CD4-positive, alpha-beta memory T cell (primary cell): ENCODE results near the gene PKLR. TPM values are rescaled to one million over a fixed set of nuclear protein-coding genes. Genes with fewer than 3 reads are reported as not detected.

Experiments
- CTCF ChIA-PET: fragments of 350-600 bp; sonication (Branson Sonifier 250); formaldehyde crosslinking; loops from one replicate; lab custom pipeline; 2021; ENCODE audit warnings: inconsistent platforms; ENCODE audit not compliant: partially characterized antibody; lab: Charles Lee
- POLR2A ChIA-PET: fragments of 350-600 bp; sonication (Branson Sonifier 250); formaldehyde crosslinking; loops from one replicate; lab custom pipeline; 2021; ENCODE audit not compliant: partially characterized antibody; lab: Charles Lee
- DNase-seq, 5 donors: peaks; one replicate each; pipeline versions ENCODE4 v3.0.0 to v3.0.0-alpha.2; 2020 to 2022; ENCODE audit warnings: mixed read lengths in 1 of 5
- H3K27ac ChIP-seq: one replicate; pipeline ENCODE4 v1.7.0; 2013; ENCODE audit warnings: low read depth, low read length
- H3K27me3 ChIP-seq: 2 replicates; pipeline ENCODE4 v1.7.0; 2013; ENCODE audit warnings: mild to moderate bottlenecking, low read length, moderate library complexity; ENCODE audit not compliant: insufficient read depth
- H3K36me3 ChIP-seq: 2 replicates; pipeline ENCODE4 v1.7.0; 2013; ENCODE audit warnings: mild to moderate bottlenecking, low read length, moderate library complexity; ENCODE audit not compliant: insufficient read depth
- H3K4me1 ChIP-seq: 2 replicates; pipeline ENCODE4 v1.7.0; 2013; ENCODE audit warnings: mild to moderate bottlenecking, low read length, moderate library complexity; ENCODE audit not compliant: insufficient read depth
- H3K4me3 ChIP-seq, 2 donors: one replicate each; pipeline ENCODE4 v1.7.0; 2013; ENCODE audit warnings: low read length in 2 of 2, mild to moderate bottlenecking in 1 of 2
- H3K9me3 ChIP-seq, 2 donors: one replicate each; pipeline ENCODE4 v1.7.0; 2013; ENCODE audit warnings: low read length in 2 of 2, control low read depth in 1 of 2; ENCODE audit not compliant: control insufficient read depth in 1 of 2
- H3K27ac Mint-ChIP-seq, 7 donors: one replicate each; pipeline ENCODE4 v1.8.0; 2020 to 2021; ENCODE audit warnings: mixed read lengths in 7 of 7, mild to moderate bottlenecking in 6 of 7, inconsistent platforms in 3 of 7, moderate library complexity in 3 of 7
- H3K27me3 Mint-ChIP-seq, 2 donors: one replicate each; pipeline ENCODE4 v1.8.0; 2020 to 2021; ENCODE audit warnings: mixed read lengths in 2 of 2
- H3K36me3 Mint-ChIP-seq, 2 donors: one replicate each; pipeline ENCODE4 v1.8.0; 2020 to 2021; ENCODE audit warnings: mixed read lengths in 2 of 2, inconsistent platforms in 1 of 2, mild to moderate bottlenecking in 1 of 2
- H3K4me1 Mint-ChIP-seq, 4 donors: one replicate each; pipeline ENCODE4 v1.8.0; 2020 to 2021; ENCODE audit warnings: mixed read lengths in 4 of 4, mild to moderate bottlenecking in 1 of 4
- H3K4me3 Mint-ChIP-seq, 8 donors: one replicate each; pipeline ENCODE4 v1.8.0; 2020 to 2021; ENCODE audit warnings: mixed read lengths in 8 of 8, mild to moderate bottlenecking in 7 of 8, moderate library complexity in 6 of 8, inconsistent platforms in 3 of 8
- H3K9me3 Mint-ChIP-seq, 8 donors: one replicate each; pipeline ENCODE4 v1.8.0; 2020 to 2021; ENCODE audit warnings: mixed read lengths in 8 of 8, mild to moderate bottlenecking in 5 of 8, inconsistent platforms in 3 of 8, moderate library complexity in 1 of 8
- intact Hi-C: fragments of 100-400 bp; cut with micrococcal nuclease; formaldehyde crosslinking; loops from one replicate; pipeline ENCODE4 v1.15.1; 2023
- polyA plus RNA-seq, 2 donors: library from polyadenylated mRNA; unstranded; fragments of 300-500 nt; fragmentation: Illumina TruSeq; gene quantifications; one replicate each; pipeline ENCODE4 v1.2.3, GENCODE V29; 2021
- total RNA-seq, 2 experiments: library from RNA; stranded (reverse); gene quantifications; one replicate each; pipeline ENCODE4 v1.2.3, GENCODE V29; 2021

PKLR gene
- total and polyA plus RNA-seq, 4 experiments from 2014 or later, result not detected

DNA sequence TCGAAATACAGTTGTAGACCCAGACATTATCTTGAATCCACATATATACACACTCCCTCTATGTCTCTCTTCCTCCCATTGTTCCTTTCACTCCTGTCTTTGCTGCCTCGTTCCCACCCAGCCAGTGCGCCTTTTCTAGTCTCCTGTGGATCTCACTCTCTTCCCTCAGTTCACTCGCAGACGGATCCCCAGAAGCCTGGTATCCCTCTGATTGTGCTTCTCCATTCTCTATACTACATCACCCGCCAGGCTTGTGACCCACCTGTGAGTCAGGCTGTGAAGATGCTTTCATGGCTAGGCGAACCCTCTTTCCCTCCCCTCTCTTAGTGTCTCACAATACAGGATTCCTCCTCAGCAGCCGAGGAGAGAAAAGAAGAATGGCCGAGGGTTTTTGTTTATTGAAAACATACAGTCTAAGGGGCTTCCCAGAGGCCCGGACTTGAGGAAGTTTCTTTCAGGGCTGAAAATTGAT lies 22.5 kb downstream of the PKLR start:
- Histone ChIP-seq H3K9me3 (no peaks in the 10 kb centered on the region), H3K4me3 (no peak overlapping the region), H3K27ac (peak overlapping the region; percentile 10), H3K4me1 (peaks cover 27% of the 10 kb centered on the region), H3K27me3 (no peaks in the 10 kb centered on the region), H3K36me3 (no peaks in the 10 kb centered on the region)
- Mint-ChIP-seq H3K36me3 (no peaks in the 10 kb centered on the region), H3K4me1 (peaks cover 14 to 29% (median 21%) of the 10 kb centered on the region in 4 donors), H3K27me3 (no peaks in the 10 kb centered on the region), H3K27ac (peak overlapping the region; percentile 39 to 91 (median 77)), H3K4me3 (peak overlapping the region in 7 of 8 donors; percentile 56 to 86 (median 78)), H3K9me3 (no peaks in the 10 kb centered on the region)
- intact Hi-C loops, result loop anchor here (5.0 to 10.0 kb wide), 2 partner anchors 36 to 286 kb away; partner anchors contain the start of gene ASH1L
- ChIA-PET CTCF (interaction anchor here (0.6 to 3.3 kb wide), 7 partner anchors 28 to 306 kb away, joined by 3 to 19 read pairs (median 4); partner anchors contain the start of gene FDPS), POLR2A (interaction anchor here (1.0 to 2.2 kb wide), 4 partner anchors 35 to 60 kb away, joined by 3 to 8 read pairs (median 3); a partner anchor contains a TSS)
- DNase-seq, result no peak

- Mint-ChIP-seq H3K27ac (peak overlapping the region; percentile 39 to 91 (median 77)), H3K27me3 (no peaks in the 10 kb centered on the region), H3K4me3 (peak overlapping the region; percentile 68 to 86 (median 80)), H3K4me1 (peaks cover 17 to 32% (median 25%) of the 10 kb centered on the region in 4 donors), H3K36me3 (peaks cover 0 to 5% of the 10 kb centered on the region in 2 donors), H3K9me3 (no peaks in the 10 kb centered on the region)
- DNase-seq, result peak; percentile 69 to 91 (median 70)
- intact Hi-C loops, result loop anchor here (1.0 to 10.0 kb wide), 5 partner anchors 16 to 287 kb away; partner anchors contain the start of genes ASH1L, FDPS and SCAMP3
- no peaks in the 10 kb centered on the region for H3K36me3 ChIP-seq
- no peaks in the 10 kb centered on the region for H3K27me3 ChIP-seq
- peak overlapping the region; percentile 55 for H3K27ac ChIP-seq
- peak overlapping the region; percentile 29 to 62 for H3K4me3 ChIP-seq
- POLR2A ChIA-PET, result interaction anchor here (1.0 to 2.2 kb wide), 3 partner anchors 38 to 61 kb away, joined by 3 to 8 read pairs (median 3); a partner anchor contains a TSS
- no peaks in the 10 kb centered on the region for H3K9me3 ChIP-seq
- H3K4me1 ChIP-seq, result peaks cover 30% of the 10 kb centered on the region
- CTCF ChIA-PET, result interaction anchor here (1.2 to 3.3 kb wide), 5 partner anchors 27 to 85 kb away, joined by 3 to 19 read pairs (median 6); partner anchors contain the start of gene FDPS
Observed at GRCh38 chr1:155277902-155278688, 23.1 kb downstream of the PKLR start.

- Mint-ChIP-seq H3K4me3 (peak within 1 kb of the TSS; percentile 78 to 86 (median 83)), H3K27me3 (no peaks in the 10 kb centered on the region), H3K36me3 (peaks cover 0 to 11% of the 10 kb centered on the region in 2 donors), H3K9me3 (peaks cover 0 to 2% (median 0%) of the 10 kb centered on the region in 8 donors), H3K27ac (peak within 1 kb of the TSS; percentile 42 to 91 (median 81)), H3K4me1 (peaks cover 23 to 40% (median 32%) of the 10 kb centered on the region in 4 donors)
- Histone ChIP-seq H3K9me3 (no peaks in the 10 kb centered on the region), H3K4me1 (peaks cover 35% of the 10 kb centered on the region), H3K4me3 (peak within 1 kb of the TSS; percentile 62 to 81), H3K27me3 (no peaks in the 10 kb centered on the region), H3K27ac (peak within 1 kb of the TSS; percentile 55), H3K36me3 (no peaks in the 10 kb centered on the region)
- intact Hi-C loops, result loop anchor here (1.0 to 10.0 kb wide), 5 partner anchors 15 to 288 kb away; partner anchors contain the start of genes ASH1L, FDPS and SCAMP3
- POLR2A ChIA-PET, result interaction anchor here (1.0 to 2.2 kb wide), 5 partner anchors 12 to 47 kb away, joined by 3 to 11 read pairs (median 3); partner anchors contain the start of gene RUSC1
- peak; percentile 80 to 90 (median 81) for DNase-seq
- CTCF ChIA-PET, result interaction anchor here (1.2 to 5.2 kb wide), 7 partner anchors 11 to 84 kb away, joined by 3 to 43 read pairs (median 6); partner anchors contain the start of genes RUSC1 and SCAMP3
Observed at GRCh38 chr1:155277070-155277901, 24.0 kb downstream of the PKLR start, which contains the start of gene HCN3. Gene HCN3, plus strand, starts transcription at chr1:155277463. Its CDS starts 128 bp downstream, at chr1:155277591.

DNA sequence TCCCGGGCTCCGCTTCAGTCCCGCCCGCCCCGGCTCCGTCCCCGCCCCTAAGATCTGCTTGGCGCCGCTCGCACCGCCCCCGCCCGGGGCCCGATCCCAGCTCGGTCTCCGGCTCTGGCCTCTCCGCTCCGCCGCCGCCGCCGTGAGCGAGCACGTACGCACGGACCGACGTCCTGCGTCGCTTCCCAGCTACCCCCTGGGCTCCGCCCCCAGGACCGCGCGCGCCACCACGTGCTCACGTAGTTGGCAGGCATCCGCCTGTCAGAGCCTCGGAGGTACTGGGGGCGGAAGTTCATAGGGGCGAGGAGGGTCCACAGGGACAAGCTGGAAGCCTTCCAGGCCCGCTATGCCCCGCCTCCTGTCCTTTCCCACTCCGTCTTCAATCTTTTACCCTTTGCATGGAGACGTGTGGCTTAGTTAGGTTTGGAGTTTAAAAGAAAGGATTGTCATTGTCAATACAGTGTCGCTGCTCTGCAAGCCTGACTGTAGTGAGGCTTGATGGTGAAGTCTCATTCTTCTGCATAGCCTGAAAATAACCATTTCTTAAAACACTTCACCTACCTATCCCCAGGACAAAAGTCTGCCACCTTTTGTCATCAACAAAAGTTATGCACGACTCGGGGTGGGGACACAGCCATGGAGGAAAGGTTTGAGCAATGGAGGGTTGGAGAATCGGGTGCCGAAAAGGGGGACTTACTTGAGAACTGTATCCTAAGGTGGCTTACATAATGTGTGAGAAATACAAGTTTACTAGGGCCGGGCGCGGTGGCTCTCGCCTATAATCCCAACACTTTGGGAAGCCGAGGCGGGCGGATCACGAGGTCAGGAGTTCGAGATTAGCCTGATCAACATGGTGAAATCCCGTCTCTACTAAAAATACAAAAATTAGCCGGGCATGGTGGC lies 27.6 kb downstream of the PKLR start, which contains the start of gene CLK2:
CLK2 (minus strand) TSS at position 162 of the 903 bp plus-strand sequence. CDS start 2,527 bp downstream, outside the sequence.
- Histone ChIP-seq H3K36me3 (peaks cover 21% of the 10 kb centered on the region), H3K4me3 (peak within 1 kb of the TSS; percentile 62 to 64), H3K27me3 (no peaks in the 10 kb centered on the region), H3K27ac (peak within 1 kb of the TSS; percentile 53), H3K9me3 (no peaks in the 10 kb centered on the region), H3K4me1 (peaks cover 42% of the 10 kb centered on the region)
- Mint-ChIP-seq H3K36me3 (peaks cover 16 to 38% of the 10 kb centered on the region in 2 donors), H3K4me3 (peak within 1 kb of the TSS; percentile 91 to 100 (median 98)), H3K27me3 (no peaks in the 10 kb centered on the region), H3K9me3 (peaks cover 0 to 2% (median 0%) of the 10 kb centered on the region in 8 donors), H3K27ac (peak within 1 kb of the TSS; percentile 93 to 99 (median 96)), H3K4me1 (peaks cover 30 to 56% (median 41%) of the 10 kb centered on the region in 4 donors)
- POLR2A ChIA-PET, result interaction anchor here (0.7 to 5.8 kb wide), 18 partner anchors 10 to 586 kb away, joined by 3 to 53 read pairs (median 4); partner anchors contain the start of genes ENTREP3, FDPS, SCAMP3 and SYT11
- CTCF ChIA-PET, result interaction anchor here (0.5 to 5.2 kb wide), 9 partner anchors 10 to 1053 kb away, joined by 3 to 44 read pairs (median 4); partner anchors contain the start of genes RUSC1 and SCAMP3
- DNase-seq, result peak; percentile 90 to 95 (median 93)
- intact Hi-C loops, result loop anchor here (1.0 to 10.0 kb wide), 6 partner anchors 11 to 291 kb away; partner anchors contain the start of genes ASH1L, ENTREP3, FDPS and SCAMP3

DNA sequence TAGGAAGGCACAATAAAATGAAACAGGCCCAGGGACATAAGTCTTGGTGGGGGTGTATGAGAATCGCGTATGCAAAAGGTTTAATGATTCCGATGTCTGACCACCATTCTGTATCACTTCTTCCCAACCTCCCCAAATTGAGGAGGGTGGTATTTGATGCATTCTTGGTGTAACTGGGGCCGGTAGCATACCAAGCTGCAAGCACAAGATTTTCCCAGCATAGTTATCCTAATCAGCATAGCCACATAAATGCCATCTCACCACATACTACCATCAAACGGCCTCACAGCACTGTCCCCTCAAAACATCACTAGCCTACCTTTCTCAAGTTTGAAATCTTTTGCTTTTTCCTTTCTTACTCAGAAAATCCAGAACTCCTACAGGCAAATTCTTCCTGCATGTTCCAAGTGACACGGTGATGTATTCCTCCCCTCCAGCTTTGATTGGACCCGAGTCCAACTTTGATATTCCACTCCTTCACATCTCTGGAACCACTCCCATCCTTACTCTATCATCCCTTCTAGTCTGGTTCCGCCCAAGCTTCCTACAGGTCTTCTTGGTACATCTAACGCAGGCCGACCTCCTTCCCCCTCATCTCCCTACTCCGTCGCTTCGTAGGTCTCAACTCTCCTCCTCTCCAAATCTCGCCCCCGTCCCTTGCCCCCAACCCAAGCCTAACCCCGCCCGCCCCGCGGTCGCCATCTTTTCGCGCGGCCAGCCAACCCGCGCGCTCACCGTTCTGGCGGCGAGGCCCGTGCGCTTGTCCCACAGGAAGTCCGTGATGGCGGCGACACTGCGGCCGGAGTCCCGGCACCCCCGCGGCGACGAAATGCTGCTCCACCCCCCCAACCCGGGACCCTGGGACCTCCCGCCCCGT lies 28.5 kb downstream of the PKLR start:
- Histone ChIP-seq H3K27ac (peak overlapping the region; percentile 53), H3K4me1 (peaks cover 34% of the 10 kb centered on the region), H3K4me3 (peak overlapping the region; percentile 50 to 64), H3K36me3 (peaks cover 30% of the 10 kb centered on the region), H3K27me3 (no peaks in the 10 kb centered on the region), H3K9me3 (no peaks in the 10 kb centered on the region)
- Mint-ChIP-seq H3K4me3 (peak overlapping the region; percentile 91 to 100 (median 98)), H3K4me1 (peaks cover 26 to 48% (median 37%) of the 10 kb centered on the region in 4 donors), H3K27me3 (no peaks in the 10 kb centered on the region), H3K9me3 (peaks cover 0 to 2% (median 0%) of the 10 kb centered on the region in 8 donors), H3K36me3 (peaks cover 20 to 47% of the 10 kb centered on the region in 2 donors), H3K27ac (peak overlapping the region; percentile 93 to 99 (median 96))
- intact Hi-C loops, result loop anchor here (1.0 to 10.0 kb wide), 6 partner anchors 10 to 292 kb away; partner anchors contain the start of genes ASH1L, ENTREP3, FDPS and SCAMP3
- CTCF ChIA-PET, result interaction anchor here (0.5 to 5.2 kb wide), 9 partner anchors 9 to 1052 kb away, joined by 3 to 44 read pairs (median 4); partner anchors contain the start of genes RUSC1 and SCAMP3
- POLR2A ChIA-PET, result interaction anchor here (0.7 to 5.8 kb wide), 16 partner anchors 9 to 587 kb away, joined by 3 to 53 read pairs (median 6); partner anchors contain the start of genes ENTREP3, FDPS, SCAMP3 and SYT11
- DNase-seq, result no peak
